ENCODE results near the gene GNA14. TPM values are rescaled to one million over a fixed set of nuclear protein-coding genes. Genes with fewer than 3 reads are reported as not detected.
"Not testable (repeated sequence)": the region's sequence is repeated elsewhere in the genome, so short reads cannot be mapped to it uniquely, and the experiment has no call there.

GNA14 gene
- total RNA-seq, 5 donors from 2014 or later (not counting 1 experiment from before 2014, with no cell fraction given): not detected

DNA sequence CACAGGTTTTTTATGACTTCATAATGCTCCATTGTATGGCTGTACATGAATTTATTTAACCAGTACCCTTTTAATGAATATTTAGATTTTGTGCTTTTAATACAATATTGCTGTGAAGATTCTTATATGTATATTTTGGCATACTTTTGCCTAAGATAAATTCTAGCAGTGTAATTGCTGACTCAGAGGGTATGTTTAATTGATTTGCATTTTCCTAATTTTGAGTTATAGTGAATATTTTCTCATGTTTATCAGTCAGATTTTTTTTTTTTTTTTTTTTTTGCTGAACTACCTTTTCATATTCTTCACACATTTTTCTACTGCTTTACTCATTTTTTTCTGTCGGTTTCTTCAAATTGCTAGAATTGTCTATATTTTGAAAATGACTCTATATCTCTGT is 248.2 kb downstream of the GNA14 start:
- WGBS (ENCODE audit: insufficient coverage): no CpG with 5 or more reads among the region's 1 CpG
- ATAC-seq (replicated peaks in 1 of 4): no peak
- no peaks in the 10 kb centered on the region for H3K36me3 ChIP-seq (ENCODE audit: control insufficient read depth in 2 of 2, extremely low read depth in 1 of 2, insufficient read depth in 1 of 2, low read length in 1 of 2)
- no peaks in the 10 kb centered on the region for H3K27me3 ChIP-seq (replicated peaks in 1 of 2; ENCODE audit: control insufficient read depth in 2 of 2, extremely low read depth in 1 of 2, insufficient read depth in 2 of 2, low read length in 1 of 2)
- no peaks in the 10 kb centered on the region for H3K9me3 Mint-ChIP-seq
- ChIA-PET CTCF (no interaction called here), POLR2A (no interaction called here)
- no peaks in the 10 kb centered on the region for H3K4me1 Mint-ChIP-seq
- no peak overlapping the region for H3K27ac Mint-ChIP-seq
- no peaks in the 10 kb centered on the region for H3K4me1 ChIP-seq (ENCODE audit: control insufficient read depth in 1 of 2, extremely low read depth in 1 of 2, insufficient read depth in 2 of 2, low read length in 2 of 2)
- peaks cover 16% of the 10 kb centered on the region for H3K36me3 Mint-ChIP-seq
- H3K9me3 ChIP-seq: no peaks in the 10 kb centered on the region
- H3K27me3 Mint-ChIP-seq: no peaks in the 10 kb centered on the region
- no peak overlapping the region for H3K27ac ChIP-seq (ENCODE audit: low read length)
- no peak overlapping the region for H3K4me3 ChIP-seq (ENCODE audit: control insufficient read depth in 1 of 2, extremely low read depth in 1 of 2, low read length in 1 of 2)
- DNase-seq: no peak
- H3K4me3 Mint-ChIP-seq: no peak overlapping the region

DNA sequence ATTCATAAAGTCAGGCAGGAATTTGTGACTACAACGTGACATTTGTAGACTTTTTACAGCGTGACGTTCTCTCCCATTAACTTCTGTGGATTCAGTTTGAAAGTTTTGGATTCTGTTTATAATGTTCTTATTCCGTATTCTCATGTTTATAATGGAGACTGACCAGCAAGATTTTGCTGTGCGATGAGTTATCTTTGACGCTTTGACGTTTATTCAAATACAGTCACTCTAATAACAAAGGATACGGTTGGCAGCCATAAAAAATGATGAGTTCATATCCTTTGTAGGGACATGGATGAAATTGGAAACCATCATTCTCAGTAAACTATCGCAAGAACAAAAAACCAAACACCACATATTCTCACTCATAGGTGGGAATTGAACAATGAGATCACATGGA is 249.5 kb downstream of the GNA14 start:
- DNase-seq; H3K36me3 ChIP-seq (ENCODE audit: control insufficient read depth in 2 of 2, extremely low read depth in 1 of 2, insufficient read depth in 1 of 2, low read length in 1 of 2); H3K27me3 ChIP-seq (replicated peaks in 1 of 2; ENCODE audit: control insufficient read depth in 2 of 2, extremely low read depth in 1 of 2, insufficient read depth in 2 of 2, low read length in 1 of 2); H3K36me3 Mint-ChIP-seq; H3K27me3 Mint-ChIP-seq; H3K4me3 Mint-ChIP-seq; H3K4me1 ChIP-seq (ENCODE audit: control insufficient read depth in 1 of 2, extremely low read depth in 1 of 2, insufficient read depth in 2 of 2, low read length in 2 of 2); POLR2A ChIA-PET; ATAC-seq (replicated peaks in 1 of 4); H3K9me3 Mint-ChIP-seq; H3K4me1 Mint-ChIP-seq; H3K9me3 ChIP-seq; H3K27ac Mint-ChIP-seq; H3K4me3 ChIP-seq (ENCODE audit: control insufficient read depth in 1 of 2, extremely low read depth in 1 of 2, low read length in 1 of 2); H3K27ac ChIP-seq (ENCODE audit: low read length): not testable (repeated sequence)
- CTCF ChIA-PET: interaction anchor here in 1 of 2 donors (0.6 kb wide), 1 partner anchor 193 kb away, joined by 4 read pairs; no protein-coding TSS in a partner anchor
- WGBS (ENCODE audit: insufficient coverage): 94% methylated on average over 3 of the region's 9 CpGs

DNA sequence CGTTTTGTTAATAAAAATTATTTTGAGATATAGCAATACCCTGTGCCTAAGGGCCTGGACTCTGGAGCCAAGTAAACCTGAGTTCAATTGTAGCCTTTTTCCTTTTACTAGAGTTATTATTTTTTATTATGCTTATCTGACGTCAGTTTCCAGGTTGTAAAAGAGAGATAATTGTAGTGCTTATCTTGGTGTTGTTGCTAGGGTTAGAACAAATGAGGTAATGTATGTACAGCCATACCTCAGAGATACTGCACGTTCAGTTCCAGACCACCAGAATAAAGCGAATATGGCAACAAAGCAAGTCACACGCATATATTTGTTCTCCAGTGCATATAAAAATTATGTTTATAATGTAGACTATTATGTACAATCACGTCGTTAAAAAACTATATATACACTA is 255.8 kb downstream of the GNA14 start:
- ATAC-seq (replicated peaks in 1 of 4) (no peak), DNase-seq (no peak)
- Mint-ChIP-seq H3K4me1 (no peaks in the 10 kb centered on the region), H3K27ac (no peak overlapping the region), H3K9me3 (no peaks in the 10 kb centered on the region), H3K4me3 (no peak overlapping the region), H3K27me3 (no peaks in the 10 kb centered on the region), H3K36me3 (peaks cover 18% of the 10 kb centered on the region)
- Histone ChIP-seq H3K9me3 (no peaks in the 10 kb centered on the region), H3K27ac (ENCODE audit: low read length) (no peak overlapping the region), H3K4me3 (ENCODE audit: control insufficient read depth in 1 of 2, extremely low read depth in 1 of 2, low read length in 1 of 2) (no peak overlapping the region), H3K27me3 (replicated peaks in 1 of 2; ENCODE audit: control insufficient read depth in 2 of 2, extremely low read depth in 1 of 2, insufficient read depth in 2 of 2, low read length in 1 of 2) (no peaks in the 10 kb centered on the region), H3K36me3 (ENCODE audit: control insufficient read depth in 2 of 2, extremely low read depth in 1 of 2, insufficient read depth in 1 of 2, low read length in 1 of 2) (peaks cover 0 to 4% of the 10 kb centered on the region in 2 donors), H3K4me1 (ENCODE audit: control insufficient read depth in 1 of 2, extremely low read depth in 1 of 2, insufficient read depth in 2 of 2, low read length in 2 of 2) (no peaks in the 10 kb centered on the region)
- no CpG with 5 or more reads among the region's 7 CpGs for WGBS (ENCODE audit: insufficient coverage)
- POLR2A ChIA-PET: no interaction called here
- CTCF ChIA-PET: no interaction called here

DNA sequence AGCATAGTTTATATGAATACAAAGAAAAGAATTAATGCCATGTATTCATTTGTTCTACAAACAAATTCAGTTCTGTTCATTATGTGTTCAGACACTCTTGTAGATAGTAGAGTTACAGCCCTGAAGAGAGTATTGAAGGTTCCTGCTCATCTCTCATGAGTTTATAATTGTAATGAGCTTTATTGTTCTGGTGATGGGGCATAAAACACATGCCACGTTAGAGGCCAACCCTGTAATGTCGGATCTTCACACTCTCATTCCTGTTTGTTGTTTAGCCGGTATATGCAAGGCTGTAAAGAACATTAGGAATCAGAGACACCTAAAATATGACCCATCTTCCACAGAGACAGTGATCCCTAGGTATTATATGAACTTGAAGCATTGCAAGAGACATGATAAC is 256.3 kb downstream of the GNA14 start:
- no CpG with 5 or more reads among the region's 3 CpGs for WGBS (ENCODE audit: insufficient coverage)
- no peak for DNase-seq
- no peaks in the 10 kb centered on the region for H3K27me3 ChIP-seq (replicated peaks in 1 of 2; ENCODE audit: control insufficient read depth in 2 of 2, extremely low read depth in 1 of 2, insufficient read depth in 2 of 2, low read length in 1 of 2)
- H3K36me3 Mint-ChIP-seq: peaks cover 20% of the 10 kb centered on the region
- ATAC-seq (replicated peaks in 1 of 4): no peak
- no peak overlapping the region for H3K4me3 ChIP-seq (ENCODE audit: control insufficient read depth in 1 of 2, extremely low read depth in 1 of 2, low read length in 1 of 2)
- H3K27me3 Mint-ChIP-seq: no peaks in the 10 kb centered on the region
- no peaks in the 10 kb centered on the region for H3K4me1 Mint-ChIP-seq
- no peaks in the 10 kb centered on the region for H3K9me3 ChIP-seq
- H3K27ac ChIP-seq (ENCODE audit: low read length): no peak overlapping the region
- H3K4me1 ChIP-seq (ENCODE audit: control insufficient read depth in 1 of 2, extremely low read depth in 1 of 2, insufficient read depth in 2 of 2, low read length in 2 of 2): no peaks in the 10 kb centered on the region
- ChIA-PET POLR2A (no interaction called here), CTCF (no interaction called here)
- H3K9me3 Mint-ChIP-seq: no peaks in the 10 kb centered on the region
- peaks cover 0 to 4% of the 10 kb centered on the region in 2 donors for H3K36me3 ChIP-seq (ENCODE audit: control insufficient read depth in 2 of 2, extremely low read depth in 1 of 2, insufficient read depth in 1 of 2, low read length in 1 of 2)
- no peak overlapping the region for H3K4me3 Mint-ChIP-seq
- H3K27ac Mint-ChIP-seq: no peak overlapping the region

DNA sequence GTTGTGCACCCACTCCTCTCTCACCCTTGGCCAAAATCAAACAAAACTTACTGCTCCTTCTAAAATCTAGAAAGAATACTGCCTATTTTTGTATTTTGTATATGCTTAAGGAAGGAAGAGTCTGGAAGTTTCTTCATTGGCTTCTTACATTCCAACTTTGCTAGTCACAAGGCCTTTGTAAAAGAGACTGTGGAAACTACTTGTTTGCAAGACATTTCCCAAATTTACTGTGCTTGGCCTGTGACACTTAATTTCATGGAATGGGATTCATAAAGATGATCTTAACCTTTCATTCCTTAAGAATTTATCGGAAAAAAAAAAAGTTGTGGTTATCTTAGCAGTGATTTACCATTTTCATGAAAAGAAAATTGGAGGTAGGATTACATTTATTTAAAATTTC is 261.9 kb downstream of the GNA14 start:
- Histone ChIP-seq H3K4me3 (ENCODE audit: control insufficient read depth in 1 of 2, extremely low read depth in 1 of 2, low read length in 1 of 2) (no peak overlapping the region), H3K36me3 (ENCODE audit: control insufficient read depth in 2 of 2, extremely low read depth in 1 of 2, insufficient read depth in 1 of 2, low read length in 1 of 2) (peaks cover 0 to 6% of the 10 kb centered on the region in 2 donors), H3K4me1 (ENCODE audit: control insufficient read depth in 1 of 2, extremely low read depth in 1 of 2, insufficient read depth in 2 of 2, low read length in 2 of 2) (no peaks in the 10 kb centered on the region), H3K9me3 (no peaks in the 10 kb centered on the region), H3K27ac (ENCODE audit: low read length) (no peak overlapping the region), H3K27me3 (replicated peaks in 1 of 2; ENCODE audit: control insufficient read depth in 2 of 2, extremely low read depth in 1 of 2, insufficient read depth in 2 of 2, low read length in 1 of 2) (no peaks in the 10 kb centered on the region)
- POLR2A ChIA-PET: no interaction called here
- Mint-ChIP-seq H3K36me3 (peaks cover 31% of the 10 kb centered on the region), H3K27ac (no peak overlapping the region), H3K4me1 (no peaks in the 10 kb centered on the region), H3K4me3 (no peak overlapping the region), H3K27me3 (no peaks in the 10 kb centered on the region), H3K9me3 (no peaks in the 10 kb centered on the region)
- ATAC-seq (replicated peaks in 1 of 4) (no peak), DNase-seq (no peak)
- no CpG with 5 or more reads among the region's 1 CpG for WGBS (ENCODE audit: insufficient coverage)
- CTCF ChIA-PET: no interaction called here

DNA sequence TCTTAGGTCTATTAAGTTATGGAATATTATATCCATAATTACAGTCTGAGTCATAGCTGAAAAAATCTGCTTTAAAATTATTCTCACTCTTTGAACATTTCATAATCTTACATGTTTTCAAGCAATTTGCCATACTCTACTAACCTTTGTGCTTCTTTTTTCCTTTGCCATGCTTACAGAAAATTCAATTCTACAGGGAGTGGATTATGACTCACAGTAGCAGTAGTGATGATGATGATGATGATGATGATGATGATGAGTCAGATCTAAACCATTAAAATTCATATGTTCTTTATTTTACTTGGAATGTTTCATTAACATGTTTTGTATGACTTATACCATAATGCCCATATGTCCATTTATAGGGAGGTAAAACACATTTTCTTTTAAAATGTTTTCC is 263.7 kb downstream of the GNA14 start:
- Mint-ChIP-seq H3K4me3 (no peak overlapping the region), H3K27me3 (no peaks in the 10 kb centered on the region), H3K4me1 (no peaks in the 10 kb centered on the region), H3K9me3 (no peaks in the 10 kb centered on the region), H3K27ac (no peak overlapping the region), H3K36me3 (peaks cover 28% of the 10 kb centered on the region)
- H3K4me3 ChIP-seq (ENCODE audit: control insufficient read depth in 1 of 2, extremely low read depth in 1 of 2, low read length in 1 of 2): no peak overlapping the region
- H3K4me1 ChIP-seq (ENCODE audit: control insufficient read depth in 1 of 2, extremely low read depth in 1 of 2, insufficient read depth in 2 of 2, low read length in 2 of 2): no peaks in the 10 kb centered on the region
- ChIA-PET CTCF (no interaction called here), POLR2A (interaction anchor here in 1 of 2 donors (0.6 kb wide), 1 partner anchor 1466 kb away, joined by 3 read pairs; no protein-coding TSS in a partner anchor)
- ATAC-seq (replicated peaks in 1 of 4) (no peak), DNase-seq (no peak)
- peaks cover 0 to 4% of the 10 kb centered on the region in 2 donors for H3K36me3 ChIP-seq (ENCODE audit: control insufficient read depth in 2 of 2, extremely low read depth in 1 of 2, insufficient read depth in 1 of 2, low read length in 1 of 2)
- H3K27ac ChIP-seq (ENCODE audit: low read length): no peak overlapping the region
- H3K9me3 ChIP-seq: no peaks in the 10 kb centered on the region
- no peaks in the 10 kb centered on the region for H3K27me3 ChIP-seq (replicated peaks in 1 of 2; ENCODE audit: control insufficient read depth in 2 of 2, extremely low read depth in 1 of 2, insufficient read depth in 2 of 2, low read length in 1 of 2)

DNA sequence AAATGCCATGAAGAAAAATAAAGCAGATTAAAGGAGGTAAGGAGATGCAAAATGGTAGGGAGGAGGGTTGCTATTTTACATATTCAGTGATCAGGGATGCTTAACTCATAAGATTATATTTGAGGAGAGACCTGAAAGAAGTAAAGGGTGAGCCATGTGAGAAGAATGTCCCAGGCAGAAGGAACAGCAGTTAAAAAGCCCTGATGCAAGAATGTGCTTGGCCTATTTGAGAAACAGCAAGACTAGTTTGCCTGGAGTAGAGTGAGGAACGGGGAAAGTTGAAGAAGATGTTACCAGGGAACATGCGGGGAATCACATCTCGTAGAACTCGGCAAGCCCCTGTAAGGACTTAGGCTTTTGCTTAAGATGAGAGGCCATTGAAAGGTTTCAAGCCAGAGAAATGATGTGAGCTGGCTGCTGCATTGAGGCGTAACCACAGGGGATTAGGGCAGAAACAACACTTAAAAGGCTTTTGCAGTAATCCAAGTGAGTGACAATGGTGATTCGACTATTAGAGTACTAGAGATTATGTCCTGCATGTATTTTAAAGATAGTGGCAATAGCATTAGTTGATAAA is 272.1 kb downstream of the GNA14 start:
- Mint-ChIP-seq H3K27me3 (no peaks in the 10 kb centered on the region), H3K27ac (no peak overlapping the region), H3K4me1 (no peaks in the 10 kb centered on the region), H3K9me3 (peaks cover 2 to 3% (median 3%) of the 10 kb centered on the region in 3 donors), H3K4me3 (no peak overlapping the region), H3K36me3 (peaks cover 40% of the 10 kb centered on the region)
- H3K36me3 ChIP-seq (ENCODE audit: control insufficient read depth in 2 of 2, extremely low read depth in 1 of 2, insufficient read depth in 1 of 2, low read length in 1 of 2): peaks cover 0 to 7% of the 10 kb centered on the region in 2 donors
- H3K9me3 ChIP-seq: no peaks in the 10 kb centered on the region
- no peaks in the 10 kb centered on the region for H3K4me1 ChIP-seq (ENCODE audit: control insufficient read depth in 1 of 2, extremely low read depth in 1 of 2, insufficient read depth in 2 of 2, low read length in 2 of 2)
- WGBS (ENCODE audit: insufficient coverage): 99% methylated on average over 6 of the region's 6 CpGs
- no peak overlapping the region for H3K4me3 ChIP-seq (ENCODE audit: control insufficient read depth in 1 of 2, extremely low read depth in 1 of 2, low read length in 1 of 2)
- ATAC-seq (replicated peaks in 1 of 4): no peak
- no peaks in the 10 kb centered on the region for H3K27me3 ChIP-seq (replicated peaks in 1 of 2; ENCODE audit: control insufficient read depth in 2 of 2, extremely low read depth in 1 of 2, insufficient read depth in 2 of 2, low read length in 1 of 2)
- POLR2A ChIA-PET: no interaction called here
- CTCF ChIA-PET: interaction anchor here in 1 of 2 donors (0.8 kb wide), 1 partner anchor 77 kb away, joined by 3 read pairs; no protein-coding TSS in a partner anchor
- no peak for DNase-seq
- no peak overlapping the region for H3K27ac ChIP-seq (ENCODE audit: low read length)
